Measurements from ENCODE around the gene CYP39A1.

- TF ChIP-seq CTCF (IDR thresholded peaks at IDR 0.05) (no peak), POLR2A (IDR thresholded peaks at IDR 0.05) (no peak), POLR2AphosphoS5 (IDR thresholded peaks at IDR 0.05) (no peak)
Measured at GRCh38 chr6:46605091-46605797, 47.4 kb downstream of the CYP39A1 start.

Data from transverse colon (tissue), 4 donors.